PC-3 (cell line): ENCODE data around the gene ARL3.

Source experiments
- EZH2 ChIP-seq: fragments of 300-600 bp; sonication (generic); IDR thresholded peaks from one replicate; pipeline ENCODE4 v1.6.1; 2017; ENCODE audit warnings: antibody characterized with exemption, mild to moderate bottlenecking, low read length; ENCODE audit not compliant: unreplicated experiment
- EZH2phosphoT487 ChIP-seq: fragments of 300-600 bp; sonication (generic); IDR thresholded peaks from 2 replicates; pipeline ENCODE4 v1.6.1; 2018; ENCODE audit warnings: mild to moderate bottlenecking, antibody characterized with exemption, low read length, borderline replicate concordance
- TF ChIP-seq, protein P1 (sequence below): fragments of 300-600 bp; sonication (generic); conservative IDR thresholded peaks from 2 replicates; pipeline ENCODE4 v1.5.1; 2017; ENCODE audit warnings: antibody characterized with exemption, low read depth, mild to moderate bottlenecking, low read length

DNA sequence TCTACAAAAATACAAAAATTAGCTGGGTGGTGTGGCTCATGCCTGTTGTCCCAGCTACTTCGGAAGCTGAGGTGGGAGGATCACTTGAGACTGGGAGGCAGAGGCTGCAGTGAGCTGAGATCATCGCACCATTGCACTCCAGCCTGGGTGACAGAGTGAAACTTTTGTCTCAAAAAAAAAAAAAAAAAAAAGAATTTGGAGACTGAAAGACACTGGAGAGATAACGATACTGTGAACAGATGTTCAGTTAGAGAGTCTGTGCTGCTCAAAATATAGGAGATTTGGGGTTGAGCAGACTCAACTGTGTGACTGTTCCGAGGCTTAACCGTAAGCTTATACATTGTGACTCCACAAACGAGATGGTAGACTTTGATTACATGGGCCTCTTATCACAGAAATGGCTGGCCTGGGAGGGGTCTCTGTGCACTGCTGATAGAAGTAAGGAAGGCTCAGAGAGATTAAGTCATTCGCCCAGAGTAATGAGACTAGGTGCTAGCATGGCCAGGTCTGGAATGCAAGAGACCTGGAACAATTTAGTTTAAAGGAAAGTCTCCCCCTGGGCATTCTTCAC, 48.9 kb upstream of the ARL3 start:
- TF ChIP-seq, protein P1, sequence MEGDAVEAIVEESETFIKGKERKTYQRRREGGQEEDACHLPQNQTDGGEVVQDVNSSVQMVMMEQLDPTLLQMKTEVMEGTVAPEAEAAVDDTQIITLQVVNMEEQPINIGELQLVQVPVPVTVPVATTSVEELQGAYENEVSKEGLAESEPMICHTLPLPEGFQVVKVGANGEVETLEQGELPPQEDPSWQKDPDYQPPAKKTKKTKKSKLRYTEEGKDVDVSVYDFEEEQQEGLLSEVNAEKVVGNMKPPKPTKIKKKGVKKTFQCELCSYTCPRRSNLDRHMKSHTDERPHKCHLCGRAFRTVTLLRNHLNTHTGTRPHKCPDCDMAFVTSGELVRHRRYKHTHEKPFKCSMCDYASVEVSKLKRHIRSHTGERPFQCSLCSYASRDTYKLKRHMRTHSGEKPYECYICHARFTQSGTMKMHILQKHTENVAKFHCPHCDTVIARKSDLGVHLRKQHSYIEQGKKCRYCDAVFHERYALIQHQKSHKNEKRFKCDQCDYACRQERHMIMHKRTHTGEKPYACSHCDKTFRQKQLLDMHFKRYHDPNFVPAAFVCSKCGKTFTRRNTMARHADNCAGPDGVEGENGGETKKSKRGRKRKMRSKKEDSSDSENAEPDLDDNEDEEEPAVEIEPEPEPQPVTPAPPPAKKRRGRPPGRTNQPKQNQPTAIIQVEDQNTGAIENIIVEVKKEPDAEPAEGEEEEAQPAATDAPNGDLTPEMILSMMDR = no peak
- no peak for TF ChIP-seq EZH2phosphoT487
- no peak for TF ChIP-seq EZH2
